SW480 (cell line): Measurements from ENCODE around the gene VPS41.
A peak's percentile ranks its signal among the peaks of the same experiment; 100 is the strongest.
"Not testable (repeated sequence)": the region's sequence is repeated elsewhere in the genome, so short reads cannot be mapped to it uniquely, and the experiment has no call there.

Experiments
- DNase-seq: peaks from one replicate; pipeline ENCODE4 v3.0.0-alpha.2; 2016; ENCODE audit warnings: low spot score

VPS41 gene

DNA sequence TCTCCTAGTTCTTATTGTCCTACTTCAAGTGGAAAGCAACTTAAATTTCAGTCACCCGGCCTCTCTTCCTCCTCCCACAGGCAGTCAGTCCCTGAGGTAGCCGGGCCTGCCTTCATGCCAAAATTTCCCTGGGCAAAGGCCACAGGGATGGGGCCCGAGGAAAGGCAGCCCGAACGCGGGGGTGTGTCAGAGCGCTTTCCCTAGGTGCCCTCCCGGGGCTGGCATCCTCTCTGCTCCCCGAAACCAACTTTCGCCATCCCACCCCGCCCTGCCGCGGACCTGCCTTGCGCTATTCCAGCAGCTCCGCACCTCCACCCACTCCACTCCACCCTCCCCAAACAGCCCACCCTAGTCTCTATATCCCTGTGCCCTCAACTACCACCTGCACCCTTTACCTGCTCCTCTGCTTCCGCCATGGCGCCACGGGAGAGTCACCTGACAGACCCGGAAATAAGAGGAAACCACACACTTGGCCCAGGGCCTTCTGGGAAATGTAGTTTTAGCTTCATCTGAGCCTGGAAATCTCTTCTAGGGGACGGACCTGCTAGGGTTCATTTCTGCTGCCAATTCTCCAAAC is at the start of gene VPS41:
TSS of gene VPS41 (minus strand) at position 433 of the 577 bp plus-strand sequence. CDS start at position 416, 17 bp downstream.
- peak; percentile 89 for DNase-seq

DNA sequence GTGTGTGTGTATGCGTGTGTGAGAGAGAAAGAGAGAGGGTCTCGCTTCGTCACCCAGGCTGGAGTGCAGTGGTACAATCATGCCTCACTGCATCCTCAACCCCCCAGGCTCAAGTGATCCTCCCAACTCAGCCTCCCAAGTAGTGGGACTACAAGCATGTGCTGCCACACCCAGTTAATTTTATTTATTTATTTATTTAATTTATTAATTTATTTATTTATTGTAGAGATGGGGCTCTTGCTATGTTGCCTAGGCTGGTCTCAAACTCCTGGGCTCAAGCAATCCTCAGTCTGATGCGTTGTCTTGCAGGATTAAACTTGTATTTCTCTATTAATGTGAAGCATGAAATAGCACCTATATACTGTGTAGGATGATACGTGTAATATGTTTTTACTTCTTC is 46.9 kb upstream of the VPS41 start:
- DNase-seq: no peak

DNA sequence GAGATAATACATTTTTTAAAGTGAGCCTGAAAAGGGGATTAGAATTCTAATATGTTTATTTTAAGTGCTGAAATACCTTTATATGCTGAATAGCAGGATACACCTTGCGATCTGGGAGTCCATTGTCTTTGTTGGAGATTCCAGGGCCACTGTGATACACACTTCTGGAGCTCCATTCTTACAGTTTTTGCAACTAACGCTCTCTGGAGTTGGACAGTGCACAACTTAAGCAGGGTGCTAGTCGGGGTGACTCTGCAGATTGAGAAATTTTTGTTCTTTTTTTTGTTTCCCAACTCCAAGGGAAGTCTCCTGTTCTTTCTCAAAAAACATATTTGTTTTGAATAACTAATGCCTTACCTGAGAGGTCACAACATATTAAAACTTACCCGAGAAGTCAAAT is 45.0 kb upstream of the VPS41 start:
- no peak for DNase-seq

DNA sequence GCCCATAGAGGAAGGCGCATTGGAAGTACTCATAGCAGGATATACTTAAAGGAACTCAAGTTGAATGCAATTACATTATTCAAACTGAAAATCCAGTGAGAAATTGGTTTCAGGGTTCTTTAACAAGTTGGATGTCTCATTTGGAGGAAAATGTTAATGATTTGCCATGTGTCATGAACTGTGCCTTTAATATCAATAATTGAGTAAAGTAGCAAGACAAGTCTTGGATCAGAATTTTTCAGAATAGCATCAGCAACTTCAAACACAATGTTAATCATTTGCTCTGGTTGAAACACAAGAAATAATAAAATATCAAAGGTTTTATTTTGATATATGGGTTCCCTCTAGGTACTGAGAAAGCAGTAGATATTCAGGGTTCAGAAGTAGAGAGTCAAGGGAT is 44.2 kb upstream of the VPS41 start:
- no peak for DNase-seq

DNA sequence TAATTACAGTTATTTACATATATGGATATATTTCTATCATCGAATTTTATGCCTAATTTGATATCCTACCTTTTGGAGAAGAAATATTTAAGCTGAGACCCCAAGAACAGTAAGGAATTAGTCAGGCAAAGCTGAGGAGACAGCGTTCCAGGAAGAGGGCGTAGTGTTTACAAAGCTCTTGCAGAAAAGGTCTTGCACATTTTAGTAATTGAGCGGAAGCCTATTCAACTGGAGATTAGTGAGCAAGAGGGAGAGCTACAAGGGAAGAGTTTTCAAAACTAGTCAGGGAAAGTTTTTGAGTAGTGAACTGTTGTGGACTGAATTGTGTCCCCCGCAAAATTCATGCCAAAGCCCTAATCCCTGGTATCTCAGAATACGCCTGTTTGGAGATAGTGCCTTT is 42.2 kb upstream of the VPS41 start:
- DNase-seq: no peak

DNA sequence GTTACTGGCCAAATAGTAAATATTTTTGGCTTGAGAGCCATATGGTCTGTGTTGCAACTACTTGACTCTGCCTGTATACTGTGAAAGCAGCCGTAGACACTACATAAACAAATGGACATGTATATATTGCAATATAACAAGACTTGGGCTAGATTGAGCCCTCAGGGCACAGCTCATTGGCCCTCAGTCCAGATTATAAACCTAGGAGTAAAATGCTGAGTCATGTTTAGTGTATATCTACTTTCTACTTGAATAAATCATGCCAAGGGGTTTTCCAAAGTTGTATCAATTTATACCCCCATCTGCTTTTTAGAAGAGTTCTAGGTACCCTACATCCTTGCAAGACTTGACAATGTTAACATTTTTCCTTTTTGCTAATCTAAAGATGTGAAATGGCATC is 41.3 kb upstream of the VPS41 start:
- DNase-seq: no peak

DNA sequence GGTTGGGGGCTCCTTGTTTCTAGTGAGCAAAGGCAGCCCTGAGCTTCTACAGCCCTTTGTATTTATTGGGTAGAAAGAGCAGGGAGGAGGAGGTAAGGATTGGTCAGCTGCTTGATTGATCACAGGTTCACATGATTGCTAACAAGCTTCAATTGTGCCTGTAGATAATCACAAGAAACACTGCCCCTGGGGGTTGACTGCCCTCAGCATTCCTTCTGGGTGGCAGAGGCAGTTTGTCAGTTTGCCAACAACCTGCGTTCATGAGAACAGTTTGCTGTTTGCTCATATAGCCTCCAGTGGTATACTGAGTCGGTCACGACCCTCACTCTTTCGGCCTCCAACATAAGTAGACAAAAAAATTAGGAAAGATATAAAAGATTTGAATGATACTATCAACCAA is 38.5 kb upstream of the VPS41 start:
- DNase-seq: not testable (repeated sequence)

DNA sequence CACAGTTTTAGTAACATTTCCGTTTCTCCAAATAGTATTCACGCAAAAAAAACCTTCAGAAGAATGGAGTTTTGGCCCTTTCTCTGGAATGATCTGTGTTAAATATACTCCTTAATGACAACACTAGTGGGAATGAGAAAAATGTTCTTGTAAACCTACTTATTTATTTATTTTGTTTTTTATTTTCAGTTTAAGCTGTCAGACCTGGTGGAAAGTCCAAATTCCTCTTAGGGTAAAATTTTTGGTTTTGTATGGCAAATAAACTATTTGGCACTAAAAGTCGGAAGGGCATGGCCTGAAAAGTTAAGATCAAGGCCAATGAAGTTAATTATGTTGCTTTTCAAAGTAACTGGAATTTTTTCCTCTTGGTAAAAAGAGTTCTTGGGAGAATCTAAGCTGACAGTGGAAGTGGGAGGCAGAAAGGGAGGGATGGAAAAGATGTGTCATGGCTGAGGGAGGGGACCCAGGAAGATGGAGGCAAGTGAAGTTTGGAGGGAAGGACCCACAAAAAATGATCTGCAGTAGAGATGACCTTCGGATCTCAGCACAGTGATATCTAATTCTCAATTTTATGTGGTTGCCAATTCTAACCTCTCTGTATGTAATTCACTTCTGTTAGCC is 33.5 kb upstream of the VPS41 start:
- no peak for DNase-seq

DNA sequence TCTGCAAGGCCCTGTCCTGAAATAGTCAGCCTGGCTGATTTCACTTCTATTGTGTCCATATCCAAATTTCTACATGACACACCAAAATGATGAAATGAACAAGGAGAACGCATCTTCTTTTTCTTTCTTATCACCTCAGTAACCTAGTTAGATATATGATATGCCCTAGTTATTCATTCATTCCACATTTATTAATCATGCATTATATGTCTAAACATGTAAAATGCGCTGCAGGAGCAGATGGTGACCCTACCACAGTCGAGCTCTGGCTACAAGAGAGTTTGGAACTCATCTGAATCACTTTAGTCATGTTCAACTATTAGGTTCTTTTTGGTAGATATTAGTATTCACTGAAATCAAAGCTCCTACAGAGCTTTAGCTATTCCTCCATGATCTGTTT is 31.8 kb upstream of the VPS41 start:
- no peak for DNase-seq

DNA sequence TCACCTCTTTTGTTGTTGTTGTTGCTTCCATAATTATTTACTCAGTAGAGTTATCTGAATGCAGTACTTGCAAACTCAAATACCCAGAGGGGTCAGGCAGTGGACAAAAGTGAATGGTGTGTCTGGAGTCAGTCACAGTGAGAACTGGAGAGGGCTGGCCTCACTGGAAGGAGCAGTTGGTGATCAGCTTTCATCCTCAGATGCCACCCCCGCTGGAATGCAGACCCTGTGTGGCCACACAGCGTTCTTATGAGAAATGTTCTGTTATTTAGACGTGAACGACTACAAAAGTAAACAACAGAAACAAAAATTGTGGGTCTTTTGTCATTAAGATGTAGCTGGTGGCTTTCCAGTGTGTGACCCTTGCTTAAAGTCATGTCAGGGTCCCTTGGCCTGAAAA is 29.6 kb upstream of the VPS41 start:
- no peak for DNase-seq

DNA sequence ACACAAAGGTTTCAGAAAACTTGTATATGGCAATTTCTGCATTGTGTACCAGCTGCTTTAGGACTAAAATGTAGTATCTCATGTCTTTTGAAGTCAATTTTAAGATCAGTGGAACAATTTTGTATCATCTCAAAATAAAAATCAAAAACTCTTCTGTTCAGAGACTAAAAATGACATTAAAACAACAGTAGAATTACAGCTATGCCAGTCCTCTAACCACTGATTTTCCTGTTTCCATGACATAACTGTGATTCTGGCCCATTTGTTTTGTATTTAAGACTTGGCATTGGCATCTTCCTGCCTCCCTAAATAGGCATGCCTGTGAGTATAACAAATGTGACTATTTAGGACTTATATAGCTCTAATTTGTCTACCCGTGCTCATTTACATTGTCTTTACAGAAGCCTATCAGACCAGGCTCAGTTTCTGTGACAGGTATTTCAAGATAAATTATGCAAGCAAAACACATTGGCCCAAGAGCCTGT is 29.1 kb upstream of the VPS41 start:
- DNase-seq: no peak

DNA sequence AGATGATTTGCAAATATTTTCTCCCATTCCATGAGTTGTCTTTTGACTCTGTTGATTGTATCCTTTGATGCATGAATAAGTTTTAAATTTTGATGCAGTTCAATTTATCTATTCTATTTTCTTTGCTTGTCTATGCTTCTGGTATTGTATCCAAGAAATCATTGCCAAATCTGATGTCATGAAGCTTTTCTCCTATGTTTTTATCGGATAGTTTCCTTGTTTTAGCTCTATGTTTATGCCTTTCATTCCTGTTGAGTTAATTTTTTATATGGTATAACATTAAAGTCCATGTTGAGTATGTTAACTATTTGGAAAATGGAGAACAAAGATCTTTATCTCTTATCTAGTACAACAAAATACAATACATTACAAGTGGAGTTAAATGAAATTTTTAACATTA is 27.6 kb upstream of the VPS41 start:
- DNase-seq: no peak

DNA sequence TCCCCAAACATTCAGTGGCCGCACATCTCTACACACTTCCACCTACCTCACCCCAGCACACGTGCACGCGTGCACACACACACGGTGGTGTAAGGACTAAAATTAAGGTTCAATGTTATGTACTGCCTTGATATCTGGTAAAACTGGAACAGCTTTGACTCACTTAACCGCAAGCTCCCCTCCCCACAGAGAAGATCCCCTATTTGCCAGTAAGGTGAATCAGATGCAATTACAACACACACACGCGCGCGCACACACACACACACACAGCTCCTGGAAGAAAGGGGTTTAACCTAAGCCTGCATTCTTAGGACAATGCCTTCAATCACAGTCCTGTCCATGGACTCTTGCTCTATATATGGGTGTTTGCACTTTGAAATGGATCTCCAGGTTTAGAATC is 25.5 kb upstream of the VPS41 start:
- no peak for DNase-seq

DNA sequence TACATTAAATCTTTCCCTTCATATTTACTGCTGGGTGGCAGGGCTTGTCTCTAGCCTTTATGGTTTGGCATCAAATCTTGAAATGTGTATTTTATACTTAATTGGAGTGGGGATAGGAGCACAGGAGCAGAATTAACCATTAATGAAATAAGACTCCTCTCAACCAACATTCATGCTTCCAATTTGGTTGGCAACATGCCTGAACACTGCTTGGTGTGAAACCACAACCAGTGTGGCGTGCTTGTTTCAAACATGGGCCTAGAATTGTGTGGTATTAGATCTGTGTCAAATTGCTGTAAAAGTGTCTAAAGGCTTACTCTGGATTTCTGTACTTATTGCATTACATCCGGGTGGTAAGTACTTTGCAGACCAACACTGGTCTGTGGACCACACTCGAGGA is 25.1 kb upstream of the VPS41 start:
- no peak for DNase-seq

DNA sequence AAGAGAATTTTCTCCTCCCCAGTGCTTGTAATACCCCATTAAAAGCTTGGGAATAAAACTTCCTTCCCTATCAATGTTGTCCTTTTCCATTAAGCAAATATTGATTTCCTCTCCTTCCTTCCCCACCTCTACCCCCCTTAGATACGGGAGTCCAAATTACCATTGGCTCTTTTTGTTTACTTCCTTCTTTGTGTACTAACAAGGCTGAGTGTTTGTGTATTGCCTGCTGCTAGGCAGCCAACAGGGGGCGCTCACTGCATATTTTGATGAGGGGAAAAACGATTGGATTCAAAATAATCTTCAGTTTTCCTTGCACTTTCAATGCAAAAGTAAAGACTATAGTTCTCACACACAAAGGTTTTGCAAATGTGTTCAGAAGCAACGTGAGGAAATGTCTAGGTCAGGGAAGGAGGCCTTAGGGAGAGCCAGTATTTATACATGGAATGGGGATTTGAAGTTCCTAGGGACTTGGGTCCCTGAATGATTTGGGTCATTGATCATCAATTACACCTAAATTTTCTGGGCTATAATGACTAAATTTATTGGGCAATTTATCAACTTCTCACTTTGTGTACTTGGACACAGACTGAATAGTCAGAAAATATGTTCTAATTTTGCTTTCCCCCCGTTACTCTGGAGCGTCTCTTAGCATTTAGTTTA is 23.6 kb upstream of the VPS41 start:
- peak; percentile 73 for DNase-seq

DNA sequence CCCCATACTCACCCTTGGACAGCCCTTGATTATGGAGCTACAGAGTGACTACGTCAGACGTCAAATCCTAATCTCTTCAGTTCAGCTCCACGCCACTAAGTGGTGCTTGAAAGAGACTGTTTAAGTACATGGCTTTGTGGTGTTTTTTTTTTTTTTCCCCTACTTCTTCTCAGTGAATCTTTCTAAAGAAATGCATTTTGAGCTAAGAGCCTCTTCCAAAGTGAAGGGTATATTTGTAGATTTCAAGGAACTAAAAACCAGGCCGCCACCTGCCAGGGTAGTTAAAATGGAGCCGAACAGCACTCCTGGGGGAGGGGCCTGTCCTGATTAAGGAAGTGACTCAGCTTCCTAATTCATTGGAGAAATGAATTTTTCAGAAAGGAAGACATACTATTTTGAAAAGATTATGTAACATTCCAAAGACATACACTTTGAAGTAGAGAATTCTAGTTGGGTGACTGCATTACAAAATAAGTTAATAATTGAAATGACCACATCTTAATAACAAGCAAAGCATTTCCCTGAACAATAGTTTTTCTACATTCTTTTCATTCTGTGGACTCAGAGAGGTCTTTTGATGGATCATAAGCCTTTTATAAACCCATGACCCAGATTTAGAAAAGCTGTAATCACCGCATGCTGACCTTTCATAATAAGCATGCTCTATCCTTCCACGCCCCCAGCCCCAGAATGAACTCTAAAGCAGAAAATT is 20.6 kb upstream of the VPS41 start:
- DNase-seq: no peak

DNA sequence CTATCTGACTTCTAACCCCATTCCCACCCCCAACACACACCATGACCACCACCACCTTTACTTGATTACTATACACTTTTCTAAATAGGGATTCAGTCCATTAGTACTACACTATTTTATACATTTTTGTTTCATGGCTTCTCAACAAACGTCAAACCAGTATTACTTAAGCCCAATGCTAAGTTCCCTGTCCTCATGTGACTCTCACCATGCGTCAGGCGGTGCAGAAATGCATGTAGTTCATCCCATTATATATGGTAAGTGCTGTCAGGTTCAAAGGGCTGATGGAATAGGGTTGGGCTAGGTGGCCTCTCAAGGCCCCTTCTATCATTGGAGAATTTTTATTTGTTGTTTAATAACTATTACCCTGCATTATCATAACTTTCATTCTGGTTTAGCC is 19.5 kb upstream of the VPS41 start:
- DNase-seq: no peak

DNA sequence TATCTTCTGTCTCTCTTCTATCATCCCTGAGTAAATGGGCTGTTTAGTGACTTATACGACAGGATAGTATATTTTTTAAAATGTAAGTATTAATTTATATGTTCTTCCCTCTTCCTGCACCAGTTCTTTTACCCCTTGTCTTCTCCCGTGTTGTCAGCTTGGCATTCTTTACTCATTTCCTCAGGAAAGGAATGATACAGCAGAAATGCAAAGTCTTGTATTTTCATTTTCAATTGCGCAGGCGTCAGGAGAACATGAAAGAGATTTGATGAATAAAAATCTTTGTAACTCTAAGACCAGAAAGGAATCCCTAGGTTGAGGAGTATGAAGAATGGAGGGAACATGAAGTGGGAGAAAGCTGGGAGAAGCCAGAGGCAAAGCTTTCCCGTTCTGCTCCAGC is 18.8 kb upstream of the VPS41 start:
- no peak for DNase-seq

DNA sequence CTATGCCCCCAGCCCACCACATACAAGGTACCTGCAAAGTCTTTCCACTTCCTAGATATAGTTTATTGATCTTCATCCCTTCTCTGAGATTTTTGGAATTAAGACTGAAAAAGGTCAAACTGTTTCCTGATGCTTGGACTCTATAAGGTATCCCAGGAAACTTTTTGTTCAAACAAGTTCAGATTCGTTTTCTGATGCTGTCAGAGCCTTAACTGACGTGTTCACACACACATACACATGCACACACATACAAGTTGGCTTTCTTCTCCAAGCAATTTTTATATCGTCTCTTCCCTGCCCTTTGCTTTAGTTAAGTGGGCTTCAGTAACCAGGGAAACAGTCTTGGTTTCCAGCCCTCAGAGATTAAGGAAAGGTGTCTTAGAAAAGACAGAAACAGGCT is 11.7 kb upstream of the VPS41 start:
- no peak for DNase-seq

DNA sequence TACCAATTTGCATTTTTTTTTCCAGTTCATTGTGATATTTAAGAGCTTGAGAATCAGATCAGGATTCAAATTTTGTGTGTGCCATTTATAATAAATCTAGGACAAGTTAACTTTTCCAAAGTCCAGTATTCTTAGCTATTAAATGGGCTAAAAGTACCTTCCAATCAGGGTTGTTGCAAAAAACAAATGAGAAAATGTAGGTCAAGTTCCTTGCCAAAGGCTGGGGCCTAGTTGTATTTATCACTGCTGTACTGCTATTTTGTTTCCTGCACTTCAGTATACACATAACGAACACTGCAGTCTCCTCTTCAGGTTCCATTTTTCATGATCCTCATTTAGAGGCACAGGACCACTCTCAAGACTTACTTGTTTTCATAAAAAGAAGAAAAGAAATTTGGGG is 7.4 kb upstream of the VPS41 start:
- DNase-seq: no peak

DNA sequence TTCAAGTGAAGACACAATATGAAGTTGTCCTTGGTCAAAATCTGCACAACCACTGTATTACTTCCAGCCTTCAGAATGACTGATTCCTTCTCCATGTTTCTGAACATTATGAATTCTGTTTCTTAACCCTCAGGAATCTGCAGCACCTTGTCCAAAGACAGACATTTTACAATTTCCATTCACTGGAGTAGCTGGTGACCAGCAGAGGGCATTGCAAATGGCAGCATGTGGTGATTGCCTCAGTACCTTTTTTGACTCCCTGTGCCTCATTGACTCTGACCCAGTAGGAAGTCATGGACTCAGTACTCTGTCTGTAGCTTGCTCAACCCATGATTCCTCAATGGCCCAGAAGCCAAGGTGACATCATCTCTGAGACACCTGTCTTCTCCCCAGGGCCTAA is 879 bp upstream of the VPS41 start:
- DNase-seq: no peak

DNA sequence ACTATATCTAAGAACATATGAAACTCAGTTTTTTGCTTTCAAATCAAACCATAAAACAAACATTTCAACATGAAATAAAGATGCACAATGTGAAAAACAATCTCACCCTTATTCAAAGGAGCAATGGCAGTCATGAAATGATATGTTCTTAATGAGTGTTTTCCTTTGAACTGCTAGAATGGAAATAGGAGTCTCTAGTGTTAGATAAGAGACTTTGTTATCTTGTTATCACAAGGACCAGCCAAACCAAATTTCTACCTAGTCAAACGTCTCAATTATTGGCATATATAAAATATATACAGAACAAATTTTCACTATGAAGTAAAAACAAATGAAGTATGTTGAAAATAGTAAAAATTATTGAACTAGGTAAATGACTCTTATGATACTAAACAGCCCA is 1.2 kb downstream of the VPS41 start:
- no peak for DNase-seq

DNA sequence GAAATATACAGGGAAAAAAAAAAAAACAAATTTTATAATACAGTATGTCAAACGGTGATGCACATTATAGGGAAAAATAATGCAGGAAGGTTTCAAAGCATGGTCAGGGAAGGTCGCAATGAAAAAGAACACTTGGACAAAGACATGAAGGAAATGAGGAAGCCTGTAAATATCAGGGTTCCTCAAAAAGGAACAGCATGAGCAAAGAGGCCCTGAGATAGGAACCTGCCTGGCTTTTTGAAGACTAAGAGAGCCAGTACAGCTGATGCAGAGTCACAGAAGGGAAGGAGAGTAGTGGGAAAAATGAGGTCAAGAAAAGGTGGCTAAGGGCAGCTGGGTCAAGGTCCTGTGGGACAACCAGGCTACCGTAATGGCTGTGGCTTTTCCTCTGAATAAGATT is 1.9 kb downstream of the VPS41 start:
- DNase-seq: no peak
